GM21786 (cell line): ENCODE results near the gene RPL9.
A peak's percentile ranks its signal among the peaks of the same experiment; 100 is the strongest.
"Not testable (repeated sequence)": the region's sequence is repeated elsewhere in the genome, so short reads cannot be mapped to it uniquely, and the experiment has no call there.

Experiments
- ATAC-seq: cut with Tn5 transposase; IDR thresholded peaks from one replicate; pipeline ENCODE4 v1.9.1; 2021; ENCODE audit not compliant: unreplicated experiment

Gene RPL9

GRCh38 chr4:39467464-39467863 is 8.7 kb upstream of the RPL9 start:
- ATAC-seq = no peak

- ATAC-seq = no peak
These were observed 8.0 kb upstream of the RPL9 start for GRCh38 chr4:39466747-39467146.

- ATAC-seq = no peak
These were observed 6.3 kb upstream of the RPL9 start for GRCh38 chr4:39464886-39465501.

GRCh38 chr4:39458161-39458504 is 589 bp downstream of the RPL9 start:
- ATAC-seq = not testable (repeated sequence)

- ATAC-seq = no peak
These were observed 1.6 kb downstream of the RPL9 start for GRCh38 chr4:39456946-39457763.

- ATAC-seq = no peak
These were observed 3.2 kb downstream of the RPL9 start for GRCh38 chr4:39455486-39455885.

- no peak for ATAC-seq
These were observed 5.0 kb downstream of the RPL9 start for GRCh38 chr4:39453738-39454137.

- no peak for ATAC-seq
These were observed 5.7 kb downstream of the RPL9 start for GRCh38 chr4:39452860-39453587.

- ATAC-seq = no peak
These were observed 6.4 kb downstream of the RPL9 start for GRCh38 chr4:39452153-39452859.

- ATAC-seq = no peak
These were observed 7.2 kb downstream of the RPL9 start for GRCh38 chr4:39451423-39452023.

- no peak for ATAC-seq
These were observed 8.1 kb downstream of the RPL9 start for GRCh38 chr4:39450618-39451017.

- ATAC-seq = peak; percentile 88
These were observed 11.7 kb downstream of the RPL9 start for GRCh38 chr4:39446842-39447573.

- ATAC-seq = no peak
These were observed 12.3 kb downstream of the RPL9 start for GRCh38 chr4:39446483-39446841.

- no peak for ATAC-seq
These were observed 15.7 kb downstream of the RPL9 start for GRCh38 chr4:39442998-39443397.

- no peak for ATAC-seq
These were observed 17.1 kb downstream of the RPL9 start for GRCh38 chr4:39441593-39441992.

- no peak for ATAC-seq
These were observed 22.8 kb downstream of the RPL9 start for GRCh38 chr4:39435659-39436563.

- ATAC-seq = no peak
These were observed 24.7 kb downstream of the RPL9 start for GRCh38 chr4:39433878-39434492.

GRCh38 chr4:39429476-39430334 is 29.0 kb downstream of the RPL9 start:
- no peak for ATAC-seq
